Trophoblast cell (in vitro differentiated cells and primary cell): ENCODE measurements around the gene NOS1AP.

Experiments used
- DNase-seq, 2 donors: peaks; one replicate each; pipeline ENCODE4 v3.0.0-alpha.2; 2016
- H2AFZ ChIP-seq: 2 replicates; pipeline ENCODE4 v1.6.1; 2013; ENCODE audit warnings: low read length, moderate library complexity, mild to moderate bottlenecking; ENCODE audit not compliant: insufficient read depth, poor library complexity
- H2AK5ac ChIP-seq: 2 replicates; pipeline ENCODE4 v1.6.1; 2013; ENCODE audit warnings: mild to moderate bottlenecking, low read length
- H2BK120ac ChIP-seq: 2 replicates; pipeline ENCODE4 v1.6.1; 2013; ENCODE audit warnings: low read length, mild to moderate bottlenecking, moderate library complexity; ENCODE audit not compliant: insufficient read depth, poor library complexity
- H2BK12ac ChIP-seq: 2 replicates; pipeline ENCODE4 v1.6.1; 2013; ENCODE audit warnings: mild to moderate bottlenecking, low read length, moderate library complexity
- H2BK5ac ChIP-seq: 2 replicates; pipeline ENCODE4 v1.6.1; 2013; ENCODE audit warnings: low read length, low read depth, moderate library complexity, mild to moderate bottlenecking; ENCODE audit not compliant: poor library complexity
- H3K14ac ChIP-seq: 2 replicates; pipeline ENCODE4 v1.6.1; 2013; ENCODE audit warnings: mild to moderate bottlenecking, low read length
- H3K18ac ChIP-seq: 2 replicates; pipeline ENCODE4 v1.6.1; 2013; ENCODE audit warnings: mild to moderate bottlenecking, low read length
- H3K23ac ChIP-seq: 2 replicates; pipeline ENCODE4 v1.6.1; 2013; ENCODE audit warnings: low read length
- H3K27ac ChIP-seq: 2 replicates; pipeline ENCODE4 v1.5.1; 2013; ENCODE audit warnings: low read depth, mild to moderate bottlenecking, inconsistent platforms, low read length, moderate library complexity
- H3K27me3 ChIP-seq: 2 replicates; pipeline ENCODE4 v1.6.1; 2013; ENCODE audit warnings: inconsistent platforms, mild to moderate bottlenecking, low read length, moderate library complexity; ENCODE audit not compliant: insufficient read depth
- H3K36me3 ChIP-seq, 2 experiments: 1 replicate in 1 of 2; 2 replicates in 1 of 2; pipeline ENCODE4 v1.6.1; 2013; ENCODE audit warnings: low read length in 2 of 2, mild to moderate bottlenecking in 2 of 2, moderate library complexity in 1 of 2; ENCODE audit not compliant: insufficient read depth in 2 of 2, control insufficient read depth in 1 of 2
- H3K4ac ChIP-seq: 2 replicates; pipeline ENCODE4 v1.6.1; 2013; ENCODE audit warnings: low read depth, mild to moderate bottlenecking, low read length, moderate library complexity
- H3K4me1 ChIP-seq, 2 experiments: 1 replicate in 1 of 2; 2 replicates in 1 of 2; pipeline ENCODE4 v1.6.1; 2013; ENCODE audit warnings: low read length in 2 of 2, mild to moderate bottlenecking in 2 of 2, moderate library complexity in 1 of 2; ENCODE audit not compliant: insufficient read depth in 2 of 2, control insufficient read depth in 1 of 2
- H3K4me2 ChIP-seq: 2 replicates; pipeline ENCODE4 v1.6.1; 2013; ENCODE audit warnings: inconsistent platforms, mild to moderate bottlenecking, low read length, moderate library complexity
- H3K4me3 ChIP-seq: 2 replicates; pipeline ENCODE4 v1.5.1; 2013; ENCODE audit warnings: mild to moderate bottlenecking, low read depth, low read length, inconsistent platforms
- H3K79me1 ChIP-seq: one replicate; pipeline ENCODE4 v1.6.1; 2013; ENCODE audit warnings: low read length
- H3K79me2 ChIP-seq: 2 replicates; pipeline ENCODE4 v1.6.1; 2013; ENCODE audit warnings: low read length, mild to moderate bottlenecking; ENCODE audit not compliant: control insufficient read depth, insufficient read depth, poor library complexity
- H3K9ac ChIP-seq: 2 replicates; pipeline ENCODE4 v1.6.1; 2013; ENCODE audit warnings: mild to moderate bottlenecking, low read length
- H3K9me3 ChIP-seq: 2 replicates; pipeline ENCODE4 v1.6.1; 2013; ENCODE audit warnings: low read depth, mild to moderate bottlenecking, control low read depth, inconsistent platforms, low read length; ENCODE audit not compliant: insufficient read depth
- H4K12ac ChIP-seq: 2 replicates; pipeline ENCODE4 v1.6.1; 2013; ENCODE audit warnings: low read depth, mild to moderate bottlenecking, low read length, moderate library complexity
- H4K8ac ChIP-seq: 2 replicates; pipeline ENCODE4 v1.6.1; 2013; ENCODE audit warnings: low read depth, mild to moderate bottlenecking, low read length, moderate library complexity
- H4K91ac ChIP-seq: one replicate; pipeline ENCODE4 v1.6.1; 2013; ENCODE audit warnings: low read depth, mild to moderate bottlenecking, low read length, moderate library complexity
- WGBS: extraction: QIAGEN DNeasy Blood & Tissue Kit; methylation state at CpG from one replicate; pipeline ENCODE4 v1.1.7; 2013; ENCODE audit warnings: missing lambda C conversion rate; ENCODE audit not compliant: insufficient read length, insufficient coverage; ENCODE audit errors: extremely low coverage; 5-methylcytosine and 5-hydroxymethylcytosine counted together

Gene NOS1AP

GRCh38 chr1:162370161-162370560, 300.7 kb downstream of the NOS1AP start:
- H2AK5ac ChIP-seq, result no peak overlapping the region
- no peak overlapping the region for H4K12ac ChIP-seq
- no peaks in the 10 kb centered on the region for H3K27me3 ChIP-seq
- H3K79me2 ChIP-seq, result no peaks in the 10 kb centered on the region
- no peak overlapping the region for H2BK5ac ChIP-seq
- no peak for DNase-seq
- no peak overlapping the region for H3K18ac ChIP-seq
- H3K4me1 ChIP-seq, result peaks cover 21 to 22% of the 10 kb centered on the region in 2 experiments
- no peak overlapping the region for H2AFZ ChIP-seq
- no peak overlapping the region for H3K14ac ChIP-seq
- H3K9me3 ChIP-seq, result no peaks in the 10 kb centered on the region
- no CpG with 5 or more reads among the region's 1 CpG for WGBS
- H3K27ac ChIP-seq, result no peak overlapping the region
- H3K9ac ChIP-seq, result no peak overlapping the region
- peaks cover 4% of the 10 kb centered on the region for H3K79me1 ChIP-seq
- H4K91ac ChIP-seq, result no peak overlapping the region
- no peak overlapping the region for H3K4ac ChIP-seq
- no peak overlapping the region for H3K23ac ChIP-seq
- no peak overlapping the region for H2BK120ac ChIP-seq
- H3K4me3 ChIP-seq, result no peak overlapping the region
- no peak overlapping the region for H3K4me2 ChIP-seq
- no peak overlapping the region for H4K8ac ChIP-seq
- peaks cover 0 to 4% of the 10 kb centered on the region in 2 experiments for H3K36me3 ChIP-seq
- no peak overlapping the region for H2BK12ac ChIP-seq

GRCh38 chr1:162370721-162371120, 301.2 kb downstream of the NOS1AP start:
- Histone ChIP-seq H3K27me3 (no peaks in the 10 kb centered on the region), H3K4me1 (peaks cover 22 to 23% of the 10 kb centered on the region in 2 experiments), H3K36me3 (peaks cover 2 to 5% of the 10 kb centered on the region in 2 experiments), H3K27ac (no peak overlapping the region), H3K18ac (no peak overlapping the region), H3K4ac (no peak overlapping the region), H3K23ac (no peak overlapping the region), H4K8ac (no peak overlapping the region), H2BK120ac (no peak overlapping the region), H2BK12ac (no peak overlapping the region), H2AFZ (no peak overlapping the region), H3K14ac (no peak overlapping the region), H4K12ac (no peak overlapping the region), H3K9me3 (no peaks in the 10 kb centered on the region), H3K9ac (no peak overlapping the region), H3K79me1 (peaks cover 4% of the 10 kb centered on the region), H4K91ac (no peak overlapping the region), H3K79me2 (no peaks in the 10 kb centered on the region), H2BK5ac (no peak overlapping the region), H3K4me3 (no peak overlapping the region), H2AK5ac (no peak overlapping the region), H3K4me2 (no peak overlapping the region)
- no CpG with 5 or more reads among the region's 3 CpGs for WGBS
- DNase-seq, result no peak

- Histone ChIP-seq H3K4me3 (no peak overlapping the region), H2BK5ac (no peak overlapping the region), H3K79me2 (no peaks in the 10 kb centered on the region), H3K27me3 (no peaks in the 10 kb centered on the region), H2BK120ac (no peak overlapping the region), H2BK12ac (no peak overlapping the region), H3K18ac (no peak overlapping the region), H3K4ac (no peak overlapping the region), H4K12ac (no peak overlapping the region), H2AFZ (no peak overlapping the region), H3K4me2 (no peak overlapping the region), H3K14ac (no peak overlapping the region), H2AK5ac (no peak overlapping the region), H3K79me1 (peaks cover 4% of the 10 kb centered on the region), H3K4me1 (peaks cover 22 to 23% of the 10 kb centered on the region in 2 experiments), H3K27ac (no peak overlapping the region), H3K23ac (no peak overlapping the region), H3K9ac (no peak overlapping the region), H3K36me3 (peaks cover 2 to 5% of the 10 kb centered on the region in 2 experiments), H4K91ac (no peak overlapping the region), H3K9me3 (no peaks in the 10 kb centered on the region), H4K8ac (no peak overlapping the region)
- WGBS, result no CpG with 5 or more reads among the region's 6 CpGs
- peak; percentile 83 to 94 for DNase-seq
Measured at GRCh38 chr1:162371611-162372010, 302.1 kb downstream of the NOS1AP start.

GRCh38 chr1:162372159-162373071, 302.9 kb downstream of the NOS1AP start:
- H3K36me3 ChIP-seq, result peaks cover 2 to 5% of the 10 kb centered on the region in 2 experiments
- H3K27ac ChIP-seq, result no peak overlapping the region
- H2BK120ac ChIP-seq, result no peak overlapping the region
- no peak overlapping the region for H3K4ac ChIP-seq
- H3K18ac ChIP-seq, result no peak overlapping the region
- no peaks in the 10 kb centered on the region for H3K79me2 ChIP-seq
- H2BK12ac ChIP-seq, result no peak overlapping the region
- no peak overlapping the region for H3K9ac ChIP-seq
- no peak overlapping the region for H3K4me2 ChIP-seq
- no peak overlapping the region for H3K14ac ChIP-seq
- no peak overlapping the region for H3K23ac ChIP-seq
- no peak overlapping the region for H4K91ac ChIP-seq
- no CpG with 5 or more reads among the region's 13 CpGs for WGBS
- peaks cover 19 to 22% of the 10 kb centered on the region in 2 experiments for H3K4me1 ChIP-seq
- H3K79me1 ChIP-seq, result peaks cover 4% of the 10 kb centered on the region
- DNase-seq, result no peak
- no peak overlapping the region for H2AK5ac ChIP-seq
- H3K27me3 ChIP-seq, result no peaks in the 10 kb centered on the region
- H4K8ac ChIP-seq, result no peak overlapping the region
- H3K9me3 ChIP-seq, result no peaks in the 10 kb centered on the region
- H2BK5ac ChIP-seq, result no peak overlapping the region
- peak overlapping the region; percentile 20 for H3K4me3 ChIP-seq
- H2AFZ ChIP-seq, result no peak overlapping the region
- H4K12ac ChIP-seq, result no peak overlapping the region
